IPS-11a (cell line): Measurements from ENCODE around the gene PSORS1C2.

Experiments used
- H3K4me3 ChIP-seq: one replicate; pipeline ENCODE4 v1.5.1; 2013; ENCODE audit warnings: low read depth, low read length, control low read depth

The PSORS1C2 gene

DNA sequence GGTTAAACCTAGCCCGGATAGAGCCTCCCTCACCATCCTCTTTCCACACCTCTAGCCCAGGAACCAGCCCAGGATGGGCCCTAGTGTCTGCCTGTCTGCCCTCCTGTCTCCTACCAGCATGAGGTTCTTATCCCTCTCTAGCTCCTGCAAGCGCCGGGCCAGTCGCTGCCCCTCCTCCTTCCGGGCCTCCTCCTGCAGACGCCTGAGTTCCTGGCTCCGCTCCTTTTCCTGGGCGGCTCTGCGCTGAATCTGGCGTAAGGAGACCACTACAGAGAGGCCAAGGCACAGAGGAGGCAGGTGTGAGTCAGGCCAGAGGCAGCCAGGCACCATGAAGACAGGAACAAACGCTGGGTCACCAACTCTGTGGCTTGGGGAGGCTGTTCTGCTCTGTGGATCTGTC is 4.3 kb upstream of the PSORS1C2 start:
- no peak overlapping the region for H3K4me3 ChIP-seq

DNA sequence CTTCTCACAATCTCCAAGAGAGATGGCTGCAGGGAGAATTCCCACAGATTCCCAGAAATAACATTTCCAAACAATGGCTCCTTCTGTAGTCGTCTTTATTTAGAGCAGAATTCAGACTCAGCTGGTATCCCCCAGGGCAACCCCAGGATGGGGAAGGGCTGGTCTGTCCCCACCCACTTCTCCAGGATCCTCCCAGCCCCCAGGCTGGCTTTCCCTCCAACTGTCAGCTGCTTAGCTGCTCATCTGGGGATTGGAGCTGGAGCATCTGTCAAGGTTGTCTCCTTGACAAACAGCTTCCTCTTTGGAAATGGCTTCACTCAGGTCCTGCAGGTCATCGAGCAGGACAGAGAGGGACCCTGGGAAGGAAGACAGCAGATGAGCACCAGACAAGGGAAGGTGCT is 3.5 kb upstream of the PSORS1C2 start:
- H3K4me3 ChIP-seq, result no peak overlapping the region

- no peak overlapping the region for H3K4me3 ChIP-seq
Observed at GRCh38 chr6:31140643-31141042, 1.8 kb upstream of the PSORS1C2 start.

DNA sequence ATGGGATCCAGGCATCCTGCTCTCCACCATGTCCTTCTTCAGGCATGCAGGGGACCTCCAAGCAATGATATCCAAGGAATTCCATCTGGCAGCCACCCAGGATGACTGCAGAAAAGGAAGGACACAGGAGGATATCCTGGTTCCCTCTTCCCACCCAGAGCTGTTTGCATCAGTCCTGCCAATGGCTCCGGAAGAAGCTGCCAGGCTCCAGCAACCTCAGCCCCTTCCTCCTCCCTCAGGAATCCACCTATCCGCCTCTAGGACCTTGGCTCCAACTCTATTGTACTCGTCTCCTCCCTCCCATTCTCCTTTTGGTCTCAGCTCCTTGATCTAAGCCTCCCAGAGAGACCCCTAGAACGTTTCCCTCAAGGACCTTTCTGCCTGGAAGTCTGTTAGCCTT is 733 bp upstream of the PSORS1C2 start:
- H3K4me3 ChIP-seq, result no peak overlapping the region

DNA sequence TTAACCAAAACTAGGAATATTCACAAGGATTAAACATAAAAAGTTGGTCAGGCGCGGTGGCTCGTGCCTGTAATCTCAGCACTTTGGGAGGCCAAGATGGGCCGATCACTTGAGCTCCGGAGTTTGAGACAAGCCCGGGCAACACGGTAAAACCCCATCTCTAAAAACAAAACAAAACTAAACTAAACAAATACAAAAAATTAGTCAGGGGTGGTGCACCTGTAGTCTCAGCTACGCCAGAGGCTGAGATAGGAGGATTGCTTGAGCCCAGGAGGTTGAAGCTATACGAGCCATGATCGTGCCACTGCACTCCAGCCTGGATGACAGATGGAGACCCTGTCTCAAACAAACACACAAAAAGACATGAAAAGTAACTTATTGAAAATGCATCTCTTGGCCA is 3.2 kb downstream of the PSORS1C2 start:
- H3K4me3 ChIP-seq, result no peak overlapping the region

DNA sequence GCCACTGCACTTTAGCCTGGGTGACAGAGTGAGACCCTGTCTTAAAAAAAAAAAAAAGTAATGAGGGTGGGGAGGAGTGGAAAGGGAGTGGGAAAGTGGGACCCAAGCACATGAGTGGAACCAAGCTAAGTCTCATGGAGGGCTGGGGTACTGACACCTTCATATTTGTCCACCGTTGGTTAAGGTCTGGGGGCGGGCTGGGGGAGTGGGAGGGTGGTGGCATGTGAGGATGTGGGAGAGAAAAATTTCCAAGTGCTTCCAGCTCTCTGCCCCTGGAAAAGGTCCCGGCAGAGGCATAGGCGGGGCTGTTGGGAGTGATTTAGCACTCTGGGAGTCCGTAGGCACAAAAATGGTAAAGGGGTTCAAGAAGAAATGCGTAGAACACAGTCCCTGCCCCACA is 6.1 kb downstream of the PSORS1C2 start:
- no peak overlapping the region for H3K4me3 ChIP-seq

- no peak overlapping the region for H3K4me3 ChIP-seq
Observed at GRCh38 chr6:31131595-31131994, 7.3 kb downstream of the PSORS1C2 start.

GRCh38 chr6:31130751-31131150 is 8.1 kb downstream of the PSORS1C2 start:
- H3K4me3 ChIP-seq, result no peak overlapping the region

DNA sequence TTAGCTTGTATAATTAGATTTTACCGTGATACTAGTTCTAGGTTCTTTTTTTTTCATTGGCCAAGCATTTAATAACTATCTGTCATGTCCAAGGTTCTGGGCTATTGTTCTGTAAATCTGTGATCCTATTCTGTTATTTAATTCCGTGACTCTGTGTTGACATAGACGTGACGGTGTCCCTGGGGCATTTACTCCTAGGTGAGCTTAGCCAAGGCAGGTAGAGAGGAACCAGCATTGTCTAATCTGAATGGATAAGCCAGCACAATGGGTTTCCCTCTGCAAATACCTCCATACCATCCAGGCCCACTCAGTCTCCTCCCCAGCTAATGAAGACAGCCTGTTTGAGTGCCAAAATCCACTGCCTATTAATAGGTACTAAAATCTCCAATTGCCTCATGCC is 9.7 kb downstream of the PSORS1C2 start:
- no peak overlapping the region for H3K4me3 ChIP-seq

GRCh38 chr6:31128093-31128676 is 10.7 kb downstream of the PSORS1C2 start:
- no peak overlapping the region for H3K4me3 ChIP-seq

DNA sequence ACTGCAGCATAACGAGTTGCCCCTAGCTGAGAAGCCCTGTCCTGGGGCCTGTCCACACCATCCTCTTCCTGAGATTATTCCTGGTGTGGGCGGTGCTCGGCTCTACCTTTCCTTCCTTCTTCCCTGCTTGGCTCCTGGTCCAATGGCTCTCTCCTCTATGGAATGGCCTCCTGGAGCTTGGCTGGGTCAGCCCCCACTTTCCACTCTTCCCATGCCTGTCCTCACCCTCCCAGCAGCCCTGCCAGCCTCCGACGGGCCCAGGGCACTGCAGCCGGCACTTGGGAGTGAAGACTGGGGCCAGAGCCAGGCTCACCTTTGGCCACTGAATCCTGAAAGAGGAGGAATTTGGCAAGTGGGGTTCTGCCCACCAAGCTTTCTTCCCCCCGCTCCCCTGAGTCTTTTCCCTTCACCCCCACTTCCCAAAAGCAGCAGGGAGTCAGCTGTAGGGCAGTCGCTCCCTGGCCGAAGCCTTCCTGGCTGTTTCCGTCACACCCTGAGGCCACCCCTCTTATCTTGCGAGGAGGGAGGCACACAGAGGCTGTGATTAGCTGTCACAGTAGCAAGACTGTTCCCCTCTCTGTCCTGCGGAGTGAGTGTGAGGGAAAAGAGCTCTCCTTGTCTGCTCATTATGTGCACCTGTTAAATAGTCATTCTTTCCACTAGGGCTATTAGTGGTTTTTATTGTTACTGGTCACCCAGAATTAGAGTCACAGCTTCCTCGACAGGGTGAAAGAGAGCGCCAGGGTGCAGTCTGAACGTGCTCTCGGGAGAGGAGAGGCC is 12.3 kb downstream of the PSORS1C2 start:
- H3K4me3 ChIP-seq, result no peak overlapping the region

DNA sequence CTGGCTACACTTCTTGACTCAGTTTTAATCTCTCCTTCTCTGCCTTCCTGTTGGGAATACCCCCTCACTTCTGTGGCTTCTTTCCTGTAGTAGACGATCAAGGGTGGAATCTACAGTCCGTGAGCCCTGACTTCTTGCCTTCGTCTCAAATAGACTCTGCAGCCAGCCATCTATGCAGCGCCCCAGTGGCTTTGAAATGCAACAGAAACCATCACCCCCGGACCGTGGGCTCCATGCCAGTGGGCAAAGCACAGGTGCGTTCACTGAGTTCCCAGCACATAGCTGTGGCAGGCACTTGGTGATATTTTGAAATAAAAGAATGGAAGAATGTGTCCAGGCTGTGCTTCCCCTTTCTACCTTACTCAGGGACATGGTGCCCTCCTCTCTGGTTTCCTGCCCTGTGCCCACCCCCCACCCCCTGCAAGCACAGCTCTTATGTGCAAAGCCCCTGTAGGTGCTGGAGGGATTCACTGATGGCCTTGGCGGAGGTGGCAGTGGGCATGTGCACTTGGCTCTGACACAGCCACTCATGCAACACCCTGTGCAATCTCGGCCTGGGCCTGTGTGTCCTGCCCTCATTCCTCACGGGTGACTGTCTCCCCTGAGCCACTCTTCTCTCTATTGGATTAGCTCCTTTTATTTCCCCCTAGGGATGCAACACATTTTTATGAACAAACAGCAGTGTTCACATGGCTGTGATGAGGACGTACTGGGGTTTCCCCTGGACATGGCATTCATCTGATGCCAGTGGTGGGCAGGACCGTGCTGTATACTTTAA is 13.1 kb downstream of the PSORS1C2 start:
- no peak overlapping the region for H3K4me3 ChIP-seq

DNA sequence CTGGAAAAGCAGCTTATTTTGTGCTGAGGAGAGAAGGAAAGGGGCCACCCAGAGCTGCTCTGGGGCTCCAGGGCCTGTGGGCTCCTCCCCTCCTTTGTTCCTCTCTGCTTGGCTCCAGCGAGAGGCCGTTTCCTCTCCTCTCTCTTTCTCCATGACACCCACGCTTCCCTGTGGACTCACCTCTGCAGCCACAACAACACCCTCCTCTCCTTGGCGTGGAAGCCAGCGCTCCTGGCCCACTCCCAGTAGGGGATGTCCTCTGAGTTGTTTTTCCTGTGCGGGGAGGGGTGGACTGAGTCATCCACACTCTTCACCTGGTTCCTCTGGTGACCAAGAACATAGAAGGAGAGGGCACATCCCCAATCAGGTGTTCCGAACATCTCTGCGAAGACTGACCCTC is 13.7 kb downstream of the PSORS1C2 start:
- H3K4me3 ChIP-seq, result no peak overlapping the region

DNA sequence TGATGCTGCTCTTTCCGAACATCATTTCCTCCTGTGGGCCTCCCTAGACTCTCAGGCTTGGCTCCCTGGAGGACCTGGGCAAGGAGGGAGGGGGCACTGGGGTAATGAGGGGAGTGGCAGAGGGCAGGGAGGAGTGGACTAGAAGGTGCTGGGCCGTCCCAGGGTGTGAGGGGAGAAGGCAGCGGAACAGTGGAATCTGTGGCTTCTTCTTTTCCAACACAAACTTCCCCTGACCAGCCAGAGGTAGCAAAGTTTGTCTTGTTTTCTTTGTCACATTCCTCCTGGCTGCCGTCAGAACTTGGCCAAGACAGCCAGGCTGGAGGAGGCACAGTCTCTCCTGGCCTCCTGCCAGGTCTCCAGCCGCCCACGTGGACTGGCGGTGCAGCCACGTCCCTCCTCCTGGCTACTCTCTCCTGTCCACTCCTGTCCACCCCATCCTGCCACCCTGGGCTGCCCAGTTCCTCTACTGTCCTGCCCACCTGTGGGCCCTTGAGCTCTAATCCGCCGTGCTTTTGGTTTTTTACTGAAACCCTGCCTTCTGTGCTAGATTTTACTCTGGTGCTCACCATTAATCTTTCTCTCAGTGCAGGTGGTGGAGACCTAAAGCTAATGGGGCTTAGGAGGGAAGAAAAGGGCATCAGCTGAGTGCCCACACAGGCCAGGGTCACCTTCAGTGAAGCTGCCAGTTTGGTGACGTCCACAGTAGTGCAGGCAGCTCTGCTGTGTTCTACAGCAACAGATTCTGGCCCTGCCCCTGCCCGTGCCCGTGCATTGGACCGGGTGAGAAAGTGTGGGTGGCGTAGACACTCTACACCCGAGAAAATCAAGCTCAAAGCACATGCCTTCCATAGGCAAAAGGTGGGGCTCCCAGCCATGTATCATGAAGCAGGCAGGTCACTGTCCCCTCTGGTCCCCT is 15.8 kb downstream of the PSORS1C2 start:
- no peak overlapping the region for H3K4me3 ChIP-seq

- H3K4me3 ChIP-seq, result no peak overlapping the region
Observed at GRCh38 chr6:31121131-31121790, 17.6 kb downstream of the PSORS1C2 start.

- no peak within 1 kb of the TSS for H3K4me3 ChIP-seq
Observed at GRCh38 chr6:31120151-31120915, 18.5 kb downstream of the PSORS1C2 start, which contains the start of gene CDSN. Gene CDSN (minus strand): TSS chr6:31120446. CDS start chr6:31120419, 27 bp downstream.

GRCh38 chr6:31118178-31118577 is 20.7 kb downstream of the PSORS1C2 start:
- H3K4me3 ChIP-seq, result no peak overlapping the region

- no peak overlapping the region for H3K4me3 ChIP-seq
Observed at GRCh38 chr6:31116661-31117385, 22.0 kb downstream of the PSORS1C2 start.
